ENCODE measurements around the gene CCDC33.

CCDC33 gene

DNA sequence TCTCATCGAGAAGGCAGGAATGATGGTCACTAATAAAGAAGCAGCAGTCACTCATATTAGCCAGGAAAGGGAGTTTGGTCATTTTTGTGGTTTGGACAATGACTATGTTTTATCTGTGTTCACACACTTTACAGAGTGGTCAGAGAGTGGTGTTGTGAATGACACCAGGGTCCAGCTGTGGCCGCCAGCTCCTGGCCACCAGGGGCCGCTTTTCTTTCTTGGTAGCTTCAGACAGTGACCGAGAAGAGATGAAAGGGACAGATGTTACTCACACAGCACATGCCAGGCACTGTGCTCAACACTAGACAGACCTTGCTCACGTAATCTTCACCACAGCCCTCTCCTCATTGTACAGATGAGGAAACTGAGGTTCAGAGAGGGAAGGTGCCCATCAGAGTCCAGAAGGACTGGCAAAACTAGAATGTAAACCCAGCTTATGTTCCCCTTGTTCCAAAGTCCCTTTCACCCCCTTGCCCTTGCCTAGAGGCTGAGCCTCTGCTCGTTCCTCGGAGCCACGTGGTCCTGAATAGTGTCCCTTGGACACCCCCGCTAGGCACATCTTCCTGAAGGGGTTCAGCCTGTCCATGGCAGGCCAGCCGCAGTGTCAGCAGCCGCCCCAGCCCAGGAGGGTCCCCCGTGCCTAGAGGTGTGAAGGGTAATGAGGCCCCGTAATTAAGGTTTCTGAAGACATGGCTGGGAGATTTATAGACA, 75.8 kb downstream of the CCDC33 start:
- no peak for DNase-seq (ENCODE audit: low read depth in 2 of 2)

DNA sequence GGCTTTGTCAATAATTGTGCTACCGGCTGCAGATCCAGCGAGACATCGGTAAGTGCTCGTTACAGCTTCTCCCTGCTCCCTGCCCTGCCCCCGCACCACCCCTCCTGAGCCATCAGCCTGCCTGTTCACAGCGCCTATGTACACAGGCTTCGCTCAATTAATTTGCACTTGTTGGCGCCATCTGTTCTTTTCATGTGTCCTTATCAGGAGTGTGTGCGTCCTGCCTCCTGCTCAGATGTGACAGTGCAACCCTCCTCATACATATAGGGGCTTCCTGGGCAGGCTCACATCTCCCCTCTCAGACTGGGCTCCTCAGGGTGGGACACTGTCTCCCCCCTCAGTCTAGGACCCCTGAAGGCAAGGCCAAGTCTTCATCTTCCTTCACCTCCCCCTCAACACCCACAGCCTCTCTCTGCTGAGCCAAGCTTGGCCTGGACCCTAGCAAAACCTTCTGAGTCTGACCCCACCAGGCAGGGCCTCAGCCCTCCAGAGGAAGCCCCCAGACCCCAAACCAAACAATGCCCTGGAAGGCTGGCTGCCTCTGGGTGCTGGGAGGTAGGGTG, 76.4 kb downstream of the CCDC33 start:
- no peak for DNase-seq (ENCODE audit: low read depth in 2 of 2)

GRCh38 chr15:74313889-74314288, 77.8 kb downstream of the CCDC33 start:
- DNase-seq (ENCODE audit: low read depth in 2 of 2): no peak

DNA sequence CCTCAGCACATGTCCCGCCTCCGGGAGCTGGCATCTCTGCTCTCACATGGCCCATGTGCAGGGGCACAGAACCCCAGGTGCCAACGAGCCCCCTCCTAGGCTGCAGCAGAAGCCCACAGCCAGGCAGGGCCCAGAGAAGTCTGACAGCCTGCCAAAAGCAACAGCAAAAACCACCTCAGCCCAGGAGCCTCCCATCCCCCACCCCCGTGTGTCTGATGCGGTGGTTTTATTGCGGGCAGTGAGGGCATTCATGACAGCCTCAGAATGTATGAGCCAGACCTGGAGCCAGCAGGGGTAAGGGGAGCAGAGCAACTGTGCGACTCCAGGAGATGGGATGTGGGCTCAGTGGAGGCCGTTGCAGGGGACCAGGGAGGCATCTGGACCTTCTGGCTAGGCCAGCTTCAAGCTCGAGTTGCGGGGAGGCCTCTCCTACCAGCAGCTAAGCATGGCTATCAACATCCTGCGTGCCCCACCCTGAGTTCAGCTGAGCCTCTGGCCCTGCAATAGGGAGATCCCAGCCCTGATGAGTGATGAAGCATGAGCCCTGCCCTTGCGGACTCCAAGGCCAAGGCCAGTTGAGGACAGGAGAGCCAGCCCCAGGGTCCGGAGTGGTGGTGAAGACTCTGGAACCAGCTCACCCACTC, 78.8 kb downstream of the CCDC33 start:
- no peak for DNase-seq (ENCODE audit: low read depth in 2 of 2)

- DNase-seq (ENCODE audit: low read depth in 2 of 2): no peak
Measured at GRCh38 chr15:74315626-74316025, 79.5 kb downstream of the CCDC33 start.

GRCh38 chr15:74316141-74316540, 80.0 kb downstream of the CCDC33 start:
- DNase-seq (ENCODE audit: low read depth in 2 of 2): no peak

GRCh38 chr15:74317820-74318375, 81.8 kb downstream of the CCDC33 start:
- DNase-seq (ENCODE audit: low read depth in 2 of 2): no peak

DNA sequence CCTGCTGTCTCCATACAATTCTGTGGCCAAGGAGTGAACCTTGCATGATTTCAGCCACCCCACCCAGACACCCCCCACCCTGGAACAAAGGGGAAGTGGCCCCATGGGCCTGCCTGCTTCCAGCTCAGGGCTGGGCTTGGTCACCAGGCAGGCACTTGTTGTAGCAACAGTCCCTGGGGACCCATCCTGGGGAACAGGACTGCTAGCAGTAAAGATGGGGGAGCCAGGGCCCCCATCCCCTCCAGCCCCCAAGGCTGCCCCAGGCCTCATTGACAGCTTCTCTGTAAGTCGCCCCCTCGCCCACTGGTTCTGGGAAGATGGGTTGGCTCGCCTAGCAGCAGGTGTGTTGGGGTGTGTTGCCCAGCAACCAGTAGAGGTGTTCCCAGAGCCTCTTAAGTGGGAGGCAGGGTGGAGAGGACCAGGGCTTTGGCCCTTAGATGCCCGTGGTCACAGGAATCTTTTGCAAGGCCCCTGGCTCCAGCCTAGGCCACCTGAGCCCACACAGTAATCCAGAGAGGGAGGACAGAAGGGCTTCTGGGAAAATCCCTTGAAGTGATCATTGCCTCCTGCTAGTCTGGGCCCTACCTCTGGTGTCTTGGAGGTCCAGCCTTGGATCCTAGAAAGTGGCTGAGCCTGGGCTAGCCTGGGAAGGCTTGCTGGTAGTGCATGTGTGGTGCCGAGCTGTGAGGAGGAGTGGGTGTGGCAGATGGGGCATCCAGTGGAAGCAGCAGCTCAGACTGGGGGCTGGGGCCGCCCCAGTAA, 82.4 kb downstream of the CCDC33 start:
- DNase-seq (ENCODE audit: low read depth in 2 of 2): no peak

DNA sequence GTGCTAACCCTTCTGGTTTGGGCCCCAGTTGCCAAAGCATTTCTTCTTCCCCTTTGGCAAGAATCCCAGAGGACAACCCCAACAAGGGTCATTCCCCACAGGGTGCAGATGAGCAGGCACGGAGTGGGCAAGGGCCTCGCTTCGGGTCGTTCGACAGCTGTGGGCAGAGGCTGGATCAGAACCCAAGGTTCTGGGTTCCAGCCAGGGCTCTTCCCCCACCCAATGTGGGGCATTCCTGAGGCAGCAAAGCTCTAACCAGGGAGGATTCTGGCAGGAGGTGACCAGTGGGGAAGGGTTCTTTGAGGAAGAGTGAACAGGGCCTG, 83.0 kb downstream of the CCDC33 start:
- DNase-seq (ENCODE audit: low read depth in 2 of 2): no peak

- DNase-seq (ENCODE audit: low read depth in 2 of 2): no peak
Measured at GRCh38 chr15:74319596-74320351, 83.6 kb downstream of the CCDC33 start.

DNA sequence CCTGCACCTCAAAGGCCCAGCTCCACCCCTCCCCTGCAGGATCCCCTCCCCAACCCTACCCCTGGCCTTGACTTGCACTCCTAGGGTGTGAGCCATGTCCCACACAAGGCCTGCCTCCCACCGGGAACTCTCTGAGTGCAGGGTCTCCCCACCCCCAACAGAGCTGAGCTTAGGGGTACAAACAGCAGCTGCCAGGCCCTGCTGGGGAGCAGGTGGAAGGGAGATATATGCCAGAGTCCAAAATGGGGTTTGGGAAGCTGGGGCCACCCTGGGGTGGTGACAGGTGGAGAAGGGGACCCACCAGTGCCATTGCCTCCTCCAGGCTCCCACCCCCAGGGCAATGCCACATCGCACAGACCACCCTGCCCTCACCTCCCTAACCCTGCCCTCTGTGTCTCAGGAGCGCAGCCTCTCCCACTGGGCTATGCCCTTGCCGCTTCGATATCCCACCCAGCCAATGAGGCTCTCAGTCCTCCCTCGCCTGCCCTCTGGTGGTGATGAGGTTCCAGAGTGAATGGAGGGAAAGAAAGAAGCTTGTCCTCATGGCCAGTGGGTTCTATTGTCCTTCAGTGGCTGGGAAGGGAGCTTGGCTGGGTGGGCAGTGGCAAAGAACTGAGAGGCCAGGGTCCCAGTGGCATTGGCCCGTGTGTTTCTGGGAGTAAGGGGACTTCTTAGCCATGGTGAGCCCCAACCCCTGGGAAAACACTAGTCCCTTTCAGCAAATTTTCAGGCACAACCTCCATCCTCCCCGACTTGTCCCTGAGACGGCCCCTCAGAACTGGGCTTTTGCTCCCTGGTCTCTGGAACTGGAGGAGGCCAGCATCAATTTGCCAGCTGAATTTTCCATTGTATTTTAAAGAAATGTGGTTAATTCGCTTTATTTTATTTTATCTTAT, 84.5 kb downstream of the CCDC33 start:
- DNase-seq (ENCODE audit: low read depth in 2 of 2): no peak

- DNase-seq (ENCODE audit: low read depth in 2 of 2): peak; percentile 19 to 23
Measured at GRCh38 chr15:74322558-74323180, 86.5 kb downstream of the CCDC33 start.

DNA sequence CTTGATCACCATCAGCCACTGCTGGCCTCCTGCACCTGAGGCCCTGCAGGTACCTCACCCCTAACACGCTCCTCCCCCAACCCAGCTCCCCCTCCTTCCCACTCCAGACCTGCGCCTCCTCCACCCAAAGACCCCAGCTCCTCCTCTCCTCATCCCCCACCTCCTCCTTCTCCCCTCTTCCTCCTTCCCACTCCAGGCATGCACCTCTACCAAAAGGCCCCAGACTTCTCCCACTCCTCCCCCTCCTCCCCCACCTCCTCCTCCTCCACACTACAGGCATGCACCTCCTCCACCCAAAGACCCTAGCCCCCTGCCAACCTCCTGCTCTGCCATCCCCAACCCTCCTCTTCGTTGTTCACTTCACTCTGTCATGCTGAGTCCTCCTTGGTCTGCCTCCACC, 88.6 kb downstream of the CCDC33 start:
- no peak for DNase-seq (ENCODE audit: low read depth in 2 of 2)

DNA sequence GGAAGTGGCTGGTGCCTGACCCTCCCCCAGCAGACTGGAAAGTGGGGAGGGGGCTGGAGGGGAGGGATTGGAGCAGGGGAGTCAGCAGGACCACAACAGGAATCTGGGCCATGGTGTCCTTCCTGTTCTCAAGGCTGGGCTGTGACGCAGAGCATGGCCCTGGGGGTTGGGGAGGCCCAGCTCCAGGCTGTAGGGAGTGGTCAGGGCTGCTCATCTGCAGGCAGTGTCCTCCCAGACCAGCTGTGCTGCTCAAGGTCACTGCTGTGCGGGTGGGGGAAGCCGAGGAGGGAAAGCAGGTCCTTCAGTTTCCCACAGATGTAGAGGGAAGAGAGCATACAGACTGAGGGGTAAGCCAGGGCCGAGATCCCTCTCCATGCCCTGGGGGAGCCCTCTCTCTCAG, 90.6 kb downstream of the CCDC33 start:
- DNase-seq (ENCODE audit: low read depth in 2 of 2): no peak

DNA sequence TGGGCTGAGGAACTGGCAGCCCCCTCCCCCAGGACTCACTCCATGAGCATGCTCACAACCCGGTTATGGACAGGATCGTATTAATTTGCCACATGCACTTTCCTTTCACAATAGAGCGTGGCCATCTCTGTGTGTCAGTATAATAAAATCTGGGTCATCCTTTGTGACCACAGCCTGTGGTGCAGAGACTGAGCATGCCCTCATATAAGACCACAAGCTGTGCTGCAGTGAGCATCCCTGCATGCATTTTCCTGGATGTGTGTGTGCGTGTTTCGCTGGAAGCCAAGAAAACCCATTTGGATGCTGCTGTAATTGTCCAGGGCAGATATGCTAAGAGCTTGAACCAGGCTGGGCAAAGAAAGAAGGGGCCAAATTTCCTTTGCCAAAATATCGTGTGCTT, 91.6 kb downstream of the CCDC33 start:
- no peak for DNase-seq (ENCODE audit: low read depth in 2 of 2)

DNA sequence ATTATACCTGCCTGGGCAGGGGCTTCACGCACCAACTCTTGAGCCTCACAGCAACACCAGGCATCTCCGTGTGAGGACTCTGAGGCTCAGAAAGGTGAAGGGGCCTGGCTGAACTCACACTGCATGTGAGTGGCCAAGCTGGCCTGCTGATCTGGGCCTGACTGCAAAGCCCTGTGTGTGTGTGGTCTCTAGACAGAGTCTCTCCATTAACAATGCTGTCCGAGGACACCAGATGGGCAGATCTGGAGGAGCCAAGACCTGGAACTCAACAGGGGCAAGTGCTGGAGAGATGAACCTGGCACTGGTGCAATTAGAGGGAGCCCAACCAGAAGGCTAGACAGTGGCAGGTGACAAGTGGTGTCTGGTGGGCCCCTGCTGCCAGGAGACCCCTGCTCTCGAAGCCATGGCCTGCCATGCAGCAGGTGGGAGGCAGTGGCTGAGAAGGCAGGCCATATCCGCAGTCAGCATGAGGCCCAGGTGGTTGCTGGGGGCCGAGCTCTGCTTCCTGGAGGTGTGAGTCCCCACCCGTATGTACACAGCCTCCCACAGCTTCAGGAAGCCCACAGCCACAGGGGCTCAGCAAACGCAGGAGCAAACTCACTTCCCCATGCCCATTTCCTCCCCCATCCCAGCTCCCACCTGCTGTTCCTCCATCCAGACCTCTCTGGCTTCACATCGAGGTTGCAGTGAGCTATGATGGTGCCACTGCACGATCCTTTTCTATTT, 92.4 kb downstream of the CCDC33 start:
- no peak for DNase-seq (ENCODE audit: low read depth in 2 of 2)

DNA sequence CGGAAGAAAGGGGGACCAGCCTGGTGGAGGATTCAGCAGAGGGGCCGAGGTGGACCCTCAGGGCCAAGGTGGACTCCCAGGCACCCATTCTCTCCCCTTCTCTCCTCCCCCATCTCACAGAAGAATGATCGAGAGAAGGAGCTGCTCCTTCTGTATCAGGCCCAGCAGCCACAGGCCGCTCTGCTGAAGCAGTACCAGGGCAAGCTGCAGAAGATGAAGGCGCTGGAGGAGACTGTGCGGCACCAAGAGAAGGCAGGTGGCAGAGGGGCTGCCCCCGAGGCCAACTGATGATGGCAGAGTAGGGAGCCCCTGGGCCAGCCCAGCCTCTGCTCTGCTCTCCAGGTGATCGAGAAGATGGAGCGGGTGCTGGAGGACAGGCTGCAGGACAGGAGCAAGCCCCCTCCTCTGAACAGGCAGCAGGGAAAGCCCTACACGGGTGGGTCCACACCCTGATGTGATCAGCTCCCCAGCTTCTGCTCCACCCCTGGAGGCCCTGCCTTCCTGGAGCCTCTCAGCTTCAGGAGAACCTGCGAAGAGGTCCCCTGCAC, 94.8 kb downstream of the CCDC33 start:
- no peak for DNase-seq (ENCODE audit: low read depth in 2 of 2)

DNA sequence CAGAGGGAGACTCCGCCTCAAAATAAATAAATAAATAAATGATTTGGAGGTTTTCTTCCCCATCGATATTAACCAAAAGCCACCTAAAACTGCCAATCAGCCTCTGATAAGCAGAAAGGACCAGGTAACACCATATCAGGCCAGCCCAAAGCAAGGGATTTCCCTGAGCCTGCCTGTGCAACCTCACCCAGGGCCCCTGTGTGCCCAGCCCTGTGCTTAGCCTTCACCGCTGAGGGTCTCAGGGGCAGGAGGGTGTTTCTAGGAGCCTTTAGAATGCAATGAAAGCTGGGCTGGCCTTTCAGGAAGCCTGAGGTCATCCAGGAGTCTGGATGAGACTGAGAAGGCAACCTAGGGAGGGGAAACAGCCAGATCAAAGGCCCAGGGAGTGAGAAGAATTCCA, 95.9 kb downstream of the CCDC33 start:
- DNase-seq (ENCODE audit: low read depth in 2 of 2): no peak

DNA sequence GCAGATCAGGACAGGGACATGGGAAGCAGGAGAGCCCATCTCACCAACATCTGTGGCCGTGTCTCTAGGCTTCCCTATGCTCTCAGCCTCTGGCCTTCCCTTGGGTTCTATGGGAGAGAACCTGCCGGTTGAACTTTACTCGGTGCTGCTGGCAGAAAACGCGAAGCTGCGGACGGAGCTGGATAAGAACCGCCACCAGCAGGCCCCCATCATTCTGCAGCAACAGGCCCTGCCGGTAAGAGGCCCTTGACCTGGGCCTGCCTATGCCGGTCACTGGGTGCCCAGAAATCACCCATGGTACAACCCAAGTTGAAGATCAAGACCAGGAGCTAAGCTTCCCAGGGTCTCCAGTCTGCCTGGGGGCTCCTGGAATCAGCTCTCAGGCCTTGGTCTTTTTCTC, 96.5 kb downstream of the CCDC33 start:
- no peak for DNase-seq (ENCODE audit: low read depth in 2 of 2)

Measured in stimulated activated CD8-positive, alpha-beta memory T cell treated with anti-CD3 and anti-CD28 coated beads, Interleukin-7, amount 100 ng/mL, for 1 hour (primary cell).